Hepatocyte (in vitro differentiated cells): Measurements from ENCODE around the gene LMX1B.

ENCODE experiments used
- CTCF ChIP-seq: fragments of 200-600 bp; sonication (generic); IDR thresholded peaks from 2 replicates; pipeline ENCODE4 v1.5.1; 2016; ENCODE audit warnings: antibody characterized with exemption, mild to moderate bottlenecking; ENCODE audit not compliant: poor library complexity
- EZH2phosphoT487 ChIP-seq: fragments of 200-600 bp; sonication (generic); IDR thresholded peaks from one replicate; pipeline ENCODE4 v1.6.1; 2018; ENCODE audit warnings: antibody characterized with exemption, mild to moderate bottlenecking, low read depth, moderate library complexity; ENCODE audit not compliant: unreplicated experiment, severe bottlenecking

DNA sequence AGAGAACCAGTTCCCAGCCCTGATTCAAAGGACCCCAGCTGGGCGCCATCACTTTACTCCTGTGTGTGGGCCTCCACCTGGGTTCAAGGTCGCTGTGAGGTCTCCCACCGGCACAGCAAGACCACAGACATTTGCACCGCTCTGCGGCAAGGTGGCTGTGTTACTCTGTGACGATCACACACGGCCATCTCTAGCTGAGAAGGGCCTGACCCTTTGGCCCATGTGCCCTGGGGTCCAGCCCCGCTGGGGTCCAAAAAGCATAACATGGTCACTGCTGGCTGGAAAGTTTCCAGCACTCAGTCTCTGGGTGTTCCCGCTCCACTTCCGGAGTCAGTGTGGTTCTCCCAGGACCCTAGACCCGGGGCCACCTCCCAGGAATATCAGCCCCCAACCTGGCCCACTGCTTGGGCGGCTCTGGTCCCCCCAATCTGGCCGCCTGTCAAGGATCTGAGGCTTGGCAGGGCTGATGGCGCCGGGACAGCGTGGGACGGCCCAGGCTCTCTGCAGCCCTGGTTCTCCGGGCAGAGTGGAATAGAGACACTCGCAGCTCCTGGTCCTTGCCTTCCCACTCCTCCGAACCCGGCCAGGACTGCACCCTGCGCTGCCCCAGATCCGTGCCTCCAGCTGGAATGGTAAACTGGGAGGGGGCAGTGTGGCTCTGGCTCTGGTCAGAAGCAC lies 3.9 kb upstream of the LMX1B start:
- TF ChIP-seq CTCF (no peak), EZH2phosphoT487 (peak; percentile 12)
